GM18519 (cell line): ENCODE results near the gene AXL.
"Not testable (repeated sequence)": the region's sequence is repeated elsewhere in the genome, so short reads cannot be mapped to it uniquely, and the experiment has no call there.

Experiments
- ATAC-seq: cut with Tn5 transposase; IDR thresholded peaks from one replicate; pipeline ENCODE4 v1.9.1; 2021; ENCODE audit warnings: mild to moderate bottlenecking, moderate library complexity; ENCODE audit not compliant: unreplicated experiment, low FRiP score

AXL gene

DNA sequence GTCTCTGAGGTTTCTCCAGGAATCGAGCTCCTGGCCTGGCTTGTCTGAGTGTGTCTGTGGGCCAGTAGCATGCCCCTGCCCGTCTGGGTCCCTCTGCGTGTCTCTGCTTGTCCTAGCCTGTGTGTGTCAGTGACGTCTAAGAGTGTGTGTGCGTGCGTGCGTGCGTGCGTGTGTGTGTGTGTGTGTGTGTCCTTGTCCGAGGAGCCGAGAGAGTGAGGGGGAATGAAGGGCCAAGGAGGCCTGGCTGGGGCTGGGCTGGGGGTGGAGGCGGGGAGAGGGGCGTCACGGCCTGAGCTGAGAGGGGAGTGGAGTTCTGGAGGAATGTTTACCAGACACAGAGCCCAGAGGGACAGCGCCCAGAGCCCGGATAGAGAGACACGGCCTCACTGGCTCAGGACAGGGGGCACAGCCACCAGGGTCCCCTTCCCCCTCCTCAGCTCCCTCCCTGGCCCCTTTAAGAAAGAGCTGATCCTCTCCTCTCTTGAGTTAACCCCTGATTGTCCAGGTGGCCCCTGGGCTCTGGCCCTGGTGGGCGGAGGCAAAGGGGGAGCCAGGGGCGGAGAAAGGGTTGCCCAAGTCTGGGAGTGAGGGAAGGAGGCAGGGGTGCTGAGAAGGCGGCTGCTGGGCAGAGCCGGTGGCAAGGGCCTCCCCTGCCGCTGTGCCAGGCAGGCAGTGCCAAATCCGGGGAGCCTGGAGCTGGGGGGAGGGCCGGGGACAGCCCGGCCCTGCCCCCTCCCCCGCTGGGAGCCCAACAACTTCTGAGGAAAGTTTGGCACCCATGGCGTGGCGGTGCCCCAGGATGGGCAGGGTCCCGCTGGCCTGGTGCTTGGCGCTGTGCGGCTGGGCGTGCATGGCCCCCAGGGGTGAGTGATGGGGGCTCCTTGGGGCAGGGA, at the start of gene AXL:
Gene AXL, plus strand, starts transcription at position 609 of the 893 bp plus-strand sequence. Its CDS starts 170 bp downstream, at position 779.
- no peak for ATAC-seq

DNA sequence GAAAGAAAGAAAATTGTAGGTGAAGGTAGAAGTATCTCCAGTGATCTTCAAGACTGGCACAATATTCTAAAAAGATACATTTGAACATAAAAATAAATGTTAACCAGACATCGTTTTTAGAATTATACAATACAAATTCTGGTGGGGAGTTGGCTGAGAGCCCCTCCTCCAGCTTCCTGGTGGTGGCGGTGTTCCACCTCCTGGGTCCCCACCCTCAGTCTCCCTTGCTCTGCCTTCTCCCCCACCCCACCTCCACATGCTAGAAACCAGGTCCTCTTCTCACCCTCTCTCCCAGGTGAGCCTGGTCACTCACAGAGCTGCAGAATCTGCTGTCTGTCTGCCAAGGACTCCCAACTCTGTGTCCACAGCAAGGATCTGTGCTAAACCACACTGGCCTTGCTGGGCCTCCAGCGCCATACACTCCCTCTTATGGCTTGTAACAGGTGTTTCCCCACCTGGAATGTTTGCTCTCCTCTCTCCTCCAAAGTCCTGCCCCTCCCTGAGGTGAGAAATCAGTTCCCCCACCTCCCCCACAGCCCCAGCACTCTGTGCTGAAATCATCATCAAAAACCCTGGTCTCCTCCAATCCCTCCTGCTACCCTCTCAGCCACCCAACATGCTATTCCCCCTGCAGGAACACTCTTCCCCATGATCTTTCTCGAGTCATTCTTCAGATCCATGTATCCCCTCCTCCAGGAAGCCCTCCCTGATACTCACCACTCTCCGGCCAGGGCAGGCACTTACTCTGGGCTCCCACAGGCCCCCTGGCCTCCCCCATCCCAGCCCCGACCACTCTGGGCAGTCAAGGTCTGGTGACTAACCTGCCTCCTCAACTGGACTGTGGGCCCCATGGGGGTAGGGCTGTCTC, 46.5 kb upstream of the AXL start:
- no peak for ATAC-seq

DNA sequence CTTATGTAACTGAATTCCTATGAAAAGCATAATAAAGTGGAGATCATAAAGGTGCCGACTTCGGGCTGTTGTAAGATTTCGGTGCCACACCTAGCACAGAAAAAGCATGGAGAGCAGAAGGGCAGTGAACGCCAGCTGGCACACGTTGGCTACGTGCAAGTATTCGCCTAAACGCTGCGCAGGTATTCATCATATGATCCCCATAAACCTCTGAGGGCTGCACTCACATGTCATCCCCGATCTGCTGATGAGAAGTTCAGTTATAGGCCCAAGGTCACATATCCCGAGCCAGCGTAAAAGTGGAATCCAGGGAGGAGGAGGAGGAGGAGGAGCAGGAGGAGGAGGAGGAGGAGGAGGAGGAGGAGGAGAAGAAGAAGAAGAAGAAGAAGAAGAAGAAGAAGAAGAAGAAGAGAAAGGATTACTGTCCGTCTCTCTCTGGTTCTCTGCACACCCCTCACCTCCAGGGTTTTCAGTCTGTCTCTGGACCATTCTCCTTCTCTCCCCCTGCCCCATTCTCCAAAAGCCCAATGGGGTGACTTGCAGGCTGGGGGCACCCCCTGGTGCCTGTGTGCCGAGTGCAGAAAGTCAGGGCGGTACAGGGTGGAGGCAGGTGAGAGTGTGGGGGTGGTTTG, 44.6 kb upstream of the AXL start:
- ATAC-seq = no peak

DNA sequence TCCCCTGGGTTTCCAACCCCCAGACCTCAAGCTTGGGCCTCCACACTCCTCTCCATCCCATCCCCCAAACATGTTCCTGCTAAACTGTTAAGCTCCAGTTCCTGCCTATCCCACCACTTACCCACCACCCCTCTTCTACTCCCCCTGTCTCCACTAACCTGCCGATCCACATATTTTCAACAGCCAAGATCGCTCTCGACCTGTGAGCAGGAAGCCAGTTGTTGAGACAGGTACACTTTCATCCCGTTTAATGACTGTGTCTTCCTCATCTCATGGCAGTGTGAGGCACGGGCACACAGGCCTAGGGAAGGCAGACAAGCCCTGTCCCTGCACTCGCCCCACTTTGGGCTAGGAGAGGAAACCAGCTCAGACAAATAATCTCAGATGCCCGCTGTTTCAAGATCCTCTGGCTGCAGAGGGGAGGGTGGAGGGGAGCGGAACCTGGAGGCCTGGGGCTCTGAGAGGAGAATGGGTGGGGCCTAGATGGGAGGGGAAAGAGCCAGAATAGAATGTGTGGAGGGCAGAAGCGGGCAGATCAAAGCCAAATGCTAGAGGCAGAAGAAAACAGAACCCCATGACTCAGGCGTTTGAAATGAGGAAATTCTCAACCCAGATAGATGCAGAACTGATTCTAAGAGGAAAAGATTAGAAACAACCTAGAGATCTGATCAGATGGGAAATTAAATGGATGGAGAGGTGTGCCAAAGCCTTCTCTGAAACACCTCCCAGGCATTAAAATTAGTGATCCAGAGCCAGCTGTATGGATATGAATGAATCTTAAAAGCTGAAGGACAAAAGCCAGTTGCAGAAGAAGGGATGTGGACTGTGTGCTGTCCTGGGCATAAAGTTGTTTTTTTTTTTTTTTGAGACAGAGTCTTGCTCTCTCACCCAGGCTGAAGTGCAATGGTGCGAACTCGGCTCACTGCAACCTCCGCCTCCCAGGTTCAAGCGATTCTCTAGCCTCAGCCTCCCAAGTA, 42.9 kb upstream of the AXL start:
- no peak for ATAC-seq

DNA sequence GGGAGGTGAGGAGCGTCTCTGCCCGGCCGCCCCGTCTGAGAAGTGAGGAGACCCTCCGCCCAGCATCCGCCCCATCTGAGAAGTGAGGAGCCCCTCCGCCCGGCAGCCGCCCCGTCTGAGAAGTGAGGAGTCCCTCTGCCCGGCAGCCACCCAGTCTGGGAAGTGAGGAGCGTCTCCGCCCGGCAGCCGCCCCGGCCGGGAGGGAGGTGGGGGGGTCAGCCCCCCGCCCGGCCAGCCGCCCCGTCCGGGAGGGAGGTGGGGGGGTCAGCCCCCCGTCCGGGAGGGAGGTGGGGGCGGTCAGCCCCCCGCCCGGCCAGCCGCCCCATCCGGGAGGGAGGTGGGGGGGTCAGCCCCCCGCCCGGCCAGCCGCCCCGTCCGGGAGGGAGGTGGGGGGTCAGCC, 38.9 kb upstream of the AXL start:
- not testable (repeated sequence) for ATAC-seq

DNA sequence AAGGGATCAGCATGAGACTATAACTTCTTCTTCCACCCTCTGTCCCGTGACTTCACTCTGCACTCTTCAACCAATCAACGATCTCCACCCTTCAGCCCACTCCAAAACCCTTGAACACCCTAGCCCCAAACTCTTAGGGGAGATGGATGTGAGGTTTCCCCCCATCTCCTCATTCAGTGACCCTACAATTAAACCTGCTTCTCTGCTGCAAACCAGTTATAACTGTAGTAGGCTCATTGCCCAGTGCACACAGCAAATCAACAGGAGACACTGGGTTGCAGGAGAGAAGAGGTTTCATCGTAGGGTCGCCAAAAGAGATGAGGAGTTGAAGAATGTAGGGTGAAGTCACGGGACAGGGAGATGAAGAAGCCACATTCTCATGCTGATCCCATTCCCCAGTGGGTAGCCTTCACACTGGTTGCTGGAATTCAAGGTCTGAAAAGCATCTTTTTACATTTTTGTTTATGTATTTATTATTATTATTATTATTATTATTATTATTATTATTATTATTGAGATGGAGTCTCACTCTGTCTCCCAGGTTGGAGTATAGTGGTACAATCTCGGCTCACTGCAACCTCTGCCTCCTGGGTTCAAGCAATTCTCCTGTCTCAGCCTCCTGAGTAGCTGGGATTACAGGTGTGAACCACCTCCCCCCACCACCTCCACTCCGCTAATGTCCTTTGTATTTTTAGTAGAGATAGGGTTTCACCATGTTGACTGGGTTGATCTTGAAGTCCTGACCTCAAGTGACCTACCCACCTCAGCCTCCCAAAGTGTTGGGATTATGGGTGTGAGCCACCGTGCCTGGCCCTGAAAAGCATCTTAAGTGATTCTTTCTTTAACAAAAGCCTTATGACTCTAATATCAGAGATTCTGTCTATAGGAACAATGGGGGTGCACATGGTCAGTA, 31.8 kb upstream of the AXL start:
- ATAC-seq = no peak

DNA sequence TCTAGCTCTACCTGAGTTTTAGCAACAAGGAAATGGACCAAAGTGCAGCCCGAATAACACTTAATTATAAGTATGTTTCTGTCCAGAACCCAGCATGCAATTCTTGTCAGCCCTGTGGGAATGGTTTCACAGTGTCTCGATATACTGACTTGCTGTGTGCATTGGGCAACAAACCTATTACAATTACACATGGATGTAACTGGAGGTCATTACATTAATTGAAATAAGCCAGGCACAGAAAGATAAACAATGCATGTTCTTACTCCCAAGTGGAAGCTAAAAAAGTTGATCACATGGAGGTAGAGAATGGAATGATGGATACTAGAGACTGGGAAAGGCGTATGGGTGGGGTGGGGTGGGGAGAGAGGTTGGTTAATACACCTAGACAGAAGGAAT, 31.1 kb upstream of the AXL start:
- no peak for ATAC-seq

DNA sequence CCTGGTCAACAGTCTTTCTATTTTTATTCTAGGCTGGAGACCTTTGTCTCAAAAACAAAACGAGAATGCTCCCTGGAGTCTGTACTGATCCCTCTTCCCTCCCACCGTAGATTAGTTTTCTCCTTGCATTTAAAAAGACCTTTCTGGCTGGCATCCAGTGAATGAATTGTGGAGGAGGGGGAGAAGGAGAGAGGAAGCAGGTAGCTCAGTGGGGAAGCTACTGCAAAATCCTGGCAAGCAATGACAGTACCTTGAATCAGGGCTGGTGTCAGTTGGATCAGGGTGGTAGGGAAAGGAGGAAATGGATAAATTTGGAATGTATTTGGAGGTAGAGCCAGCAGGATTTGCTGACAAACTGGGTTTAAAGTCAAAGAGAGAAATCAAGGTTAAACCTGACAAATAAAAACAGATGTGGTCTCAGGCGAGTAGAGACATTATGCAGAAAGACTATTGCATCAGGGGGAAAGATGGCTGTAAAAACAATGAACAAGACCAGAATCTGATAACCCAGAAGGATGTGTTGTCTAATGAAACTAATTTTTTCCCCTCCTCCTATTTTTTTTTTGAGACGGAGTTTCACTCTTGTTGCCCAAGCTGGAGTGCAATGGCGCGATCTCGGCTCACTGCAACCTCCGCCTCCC, 29.5 kb upstream of the AXL start:
- ATAC-seq = no peak

DNA sequence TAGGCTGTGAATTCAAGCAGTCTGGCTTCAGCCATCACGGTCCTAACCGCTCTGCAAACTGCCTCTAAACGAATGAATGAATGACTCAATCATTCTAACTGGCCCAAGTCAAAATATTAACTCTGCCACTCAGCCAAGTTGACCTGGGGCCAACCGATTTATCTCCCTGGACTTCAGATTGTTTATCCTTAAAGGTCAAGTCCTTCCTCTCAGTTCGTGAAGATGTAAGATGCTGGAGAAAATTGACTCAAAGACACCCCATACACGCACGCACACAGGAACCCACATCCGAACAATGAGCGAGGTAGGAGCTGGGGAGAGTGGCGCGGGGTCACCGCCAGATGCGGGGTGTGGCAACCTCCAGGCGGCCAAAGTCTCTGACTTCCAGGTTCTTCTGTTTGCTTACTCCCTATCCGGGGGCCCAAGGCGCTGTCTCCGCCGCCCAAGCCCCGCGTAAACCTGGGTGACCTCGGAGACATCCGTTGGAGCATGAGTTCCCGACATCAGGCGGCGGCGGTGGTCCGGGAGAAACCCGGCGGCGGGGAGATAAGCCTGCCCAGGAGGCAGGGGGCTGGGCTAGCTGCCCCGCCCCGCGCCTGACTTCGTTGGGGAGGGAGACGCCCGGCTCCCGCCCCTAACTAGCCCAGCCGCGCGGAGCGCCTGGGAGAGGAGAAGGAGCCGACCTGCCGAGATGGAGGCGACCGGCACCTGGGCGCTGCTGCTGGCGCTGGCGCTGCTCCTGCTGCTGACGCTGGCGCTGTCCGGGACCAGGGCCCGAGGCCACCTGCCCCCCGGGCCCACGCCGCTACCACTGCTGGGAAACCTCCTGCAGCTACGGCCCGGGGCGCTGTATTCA, 26.2 kb upstream of the AXL start, which contains the start of gene CYP2S1:
Gene CYP2S1, plus strand, starts transcription at position 646 of the 856 bp plus-strand sequence. Its CDS starts 46 bp downstream, at position 692.
- ATAC-seq = no peak

DNA sequence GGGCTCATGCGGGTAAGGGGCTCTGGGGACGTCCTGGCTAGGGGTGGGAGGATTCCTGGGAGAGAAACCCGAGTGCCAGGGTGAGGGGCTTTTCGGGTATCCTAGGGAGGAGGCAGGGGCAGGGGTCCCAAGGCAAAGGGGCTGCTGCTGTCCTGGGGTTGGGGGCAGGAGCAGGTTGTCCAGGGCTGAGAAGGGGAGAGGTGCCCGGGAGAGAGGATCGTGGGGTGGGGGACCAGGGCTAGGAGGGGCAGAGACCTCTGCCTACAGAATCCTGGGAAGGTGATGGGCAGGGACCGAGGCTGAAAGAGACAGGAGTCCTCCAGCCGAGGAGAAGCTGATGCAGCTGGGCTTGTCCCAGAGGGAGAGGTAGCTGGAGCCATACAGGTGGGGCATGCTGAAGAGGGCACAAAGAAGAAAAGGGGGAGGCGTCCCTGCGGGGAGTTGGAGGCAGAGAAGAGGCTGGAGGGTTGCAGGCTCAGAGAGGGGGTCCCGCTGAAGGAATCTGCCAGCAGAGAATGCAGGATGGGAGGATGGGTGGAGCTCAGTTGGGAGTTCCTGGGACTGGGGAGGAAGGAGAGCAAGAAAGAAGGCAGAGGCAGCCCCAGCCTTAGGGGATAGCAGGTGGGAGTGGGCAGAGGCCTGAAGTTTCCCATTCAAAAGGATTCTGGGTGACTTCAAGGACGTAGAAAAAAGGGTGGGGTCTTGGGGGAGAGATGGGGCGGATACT, 25.4 kb upstream of the AXL start:
- ATAC-seq = no peak

DNA sequence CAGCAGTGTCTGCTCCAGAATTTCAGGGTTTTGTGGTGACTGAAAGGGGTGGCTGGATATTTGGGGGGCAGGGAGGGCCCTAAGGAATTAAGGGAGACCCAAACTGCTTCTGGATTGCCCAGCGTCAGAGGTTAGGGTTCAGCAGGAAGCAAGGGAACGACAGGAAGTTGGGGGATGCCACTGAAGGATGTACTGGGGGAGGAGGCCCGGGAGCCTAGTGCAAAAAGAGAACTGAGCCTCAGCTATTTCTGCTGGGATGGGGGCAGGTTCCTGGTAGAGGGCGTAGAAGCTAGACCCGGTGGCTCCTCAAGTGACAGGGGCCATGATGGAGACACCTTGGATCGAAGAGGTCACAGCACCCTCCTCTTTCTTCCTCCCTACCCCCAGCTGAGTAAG, 24.9 kb upstream of the AXL start:
- ATAC-seq = no peak

DNA sequence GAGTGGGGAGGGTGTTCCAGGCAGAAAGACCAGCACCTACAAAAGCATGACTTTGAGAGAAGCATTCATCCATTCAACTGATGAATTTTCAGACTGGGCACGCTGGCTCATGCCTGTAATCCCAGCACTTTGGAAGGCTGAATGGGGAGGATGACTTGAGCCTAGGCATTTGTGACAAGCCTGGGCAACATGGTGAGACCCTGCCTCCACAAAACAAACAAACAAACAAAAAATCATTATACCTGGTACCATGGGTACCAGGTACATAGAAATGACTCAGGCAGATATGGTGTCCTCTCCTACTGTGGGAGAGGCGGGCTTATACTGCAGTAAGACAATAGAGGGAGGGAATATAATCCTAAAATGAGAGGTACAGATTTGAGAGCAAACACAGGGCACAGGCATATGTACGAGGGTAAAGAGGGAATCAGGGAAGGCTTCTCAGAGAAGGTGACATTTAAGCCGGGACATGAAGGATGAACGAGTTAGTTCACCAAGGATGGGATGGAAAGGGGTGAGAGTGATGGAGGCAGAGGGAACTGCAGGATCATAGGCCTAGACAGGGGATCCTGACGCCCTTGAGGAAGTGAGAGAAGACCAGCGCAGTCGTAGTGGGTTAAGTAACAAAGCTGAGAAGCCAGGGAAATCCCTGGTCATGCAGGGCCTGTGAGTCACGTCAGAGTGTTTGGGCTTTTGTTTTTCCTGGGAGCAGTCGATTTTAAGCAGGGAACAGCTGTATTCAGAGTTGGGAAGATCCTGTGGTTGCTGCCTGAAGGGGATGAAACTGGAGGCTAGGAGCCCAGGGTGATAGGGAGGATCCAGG, 23.1 kb upstream of the AXL start:
- ATAC-seq = no peak

DNA sequence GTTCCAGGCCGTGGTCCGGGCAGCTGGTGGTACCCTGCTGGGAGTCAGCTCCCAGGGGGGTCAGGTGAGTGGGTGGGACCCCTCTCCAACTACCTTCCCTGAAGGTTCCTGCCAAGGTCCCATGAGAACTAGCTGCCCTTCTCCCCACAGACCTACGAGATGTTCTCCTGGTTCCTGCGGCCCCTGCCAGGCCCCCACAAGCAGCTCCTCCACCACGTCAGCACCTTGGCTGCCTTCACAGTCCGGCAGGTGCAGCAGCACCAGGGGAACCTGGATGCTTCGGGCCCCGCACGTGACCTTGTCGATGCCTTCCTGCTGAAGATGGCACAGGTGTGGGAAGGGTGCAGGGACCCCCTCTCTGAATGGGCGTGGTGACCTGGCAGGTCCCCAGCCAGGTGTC, 20.5 kb upstream of the AXL start:
- no peak for ATAC-seq

DNA sequence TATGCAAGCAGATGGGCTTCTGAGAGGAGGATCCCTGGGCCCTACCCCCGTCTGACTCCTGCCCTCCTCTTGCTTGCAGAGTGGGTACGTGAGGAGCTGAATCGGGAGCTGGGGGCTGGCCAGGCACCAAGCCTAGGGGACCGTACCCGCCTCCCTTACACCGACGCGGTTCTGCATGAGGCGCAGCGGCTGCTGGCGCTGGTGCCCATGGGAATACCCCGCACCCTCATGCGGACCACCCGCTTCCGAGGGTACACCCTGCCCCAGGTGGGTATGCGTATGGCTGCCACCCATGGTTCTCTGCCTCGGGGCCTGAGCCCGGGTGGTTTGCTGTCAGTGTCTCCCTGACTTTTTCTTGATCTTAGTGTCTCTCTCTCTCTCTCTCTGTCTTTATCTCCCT, 15.7 kb upstream of the AXL start:
- ATAC-seq = no peak

DNA sequence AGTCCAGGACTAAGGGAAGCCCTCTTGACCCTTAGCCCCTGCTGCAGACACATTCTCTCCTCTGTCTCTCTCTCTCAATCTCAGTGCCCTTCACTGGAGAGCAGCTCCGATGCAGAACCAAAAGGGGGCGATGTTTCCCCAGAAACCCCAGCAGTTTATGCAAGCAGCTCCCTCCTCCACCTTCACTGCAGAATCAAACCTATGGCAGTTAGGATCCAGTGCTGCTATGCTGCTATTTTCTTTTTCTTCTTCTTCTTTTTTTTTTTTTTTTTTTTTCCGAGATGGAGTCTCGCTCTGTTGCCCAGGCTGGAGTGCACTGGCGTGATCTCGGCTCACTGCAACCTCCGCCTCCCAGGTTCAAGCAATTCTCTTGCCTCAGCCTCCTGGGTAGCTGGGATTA, 14.7 kb upstream of the AXL start:
- not testable (repeated sequence) for ATAC-seq

DNA sequence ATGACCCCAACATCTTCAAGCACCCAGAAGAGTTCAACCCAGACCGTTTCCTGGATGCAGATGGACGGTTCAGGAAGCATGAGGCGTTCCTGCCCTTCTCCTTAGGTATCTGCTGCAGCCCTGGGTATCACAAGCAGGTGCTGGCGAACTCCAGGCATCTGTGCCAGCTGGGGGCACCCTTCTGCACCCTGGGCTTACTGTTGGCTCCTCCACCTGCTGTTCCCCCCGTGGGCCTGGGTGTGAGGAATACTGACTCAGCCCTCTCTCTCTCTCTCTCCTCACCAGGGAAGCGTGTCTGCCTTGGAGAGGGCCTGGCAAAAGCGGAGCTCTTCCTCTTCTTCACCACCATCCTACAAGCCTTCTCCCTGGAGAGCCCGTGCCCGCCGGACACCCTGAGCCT, 13.0 kb upstream of the AXL start:
- no peak for ATAC-seq
